Skeletal muscle satellite cell (primary cell): ENCODE measurements around the gene SLC9A3.

Experiments used
- H3K27me3 ChIP-seq: 2 replicates; pipeline ENCODE4 v1.7.0; 2013; ENCODE audit warnings: low read length; ENCODE audit not compliant: control insufficient read depth, insufficient read depth
- H3K36me3 ChIP-seq: 2 replicates; pipeline ENCODE4 v1.7.0; 2013; ENCODE audit warnings: mild to moderate bottlenecking, control low read depth, low read length; ENCODE audit not compliant: insufficient read depth
- H3K4me1 ChIP-seq: 2 replicates; pipeline ENCODE4 v1.7.0; 2013; ENCODE audit warnings: low read length; ENCODE audit not compliant: control insufficient read depth, insufficient read depth
- H3K4me2 ChIP-seq: 2 replicates; pipeline ENCODE4 v1.7.0; 2013; ENCODE audit warnings: mild to moderate bottlenecking, low read length
- H3K4me3 ChIP-seq: 2 replicates; pipeline ENCODE4 v1.7.0; 2013; ENCODE audit warnings: low read length
- H3K9ac ChIP-seq: 2 replicates; pipeline ENCODE4 v1.7.0; 2013; ENCODE audit warnings: mild to moderate bottlenecking, low read depth, low read length, moderate library complexity
- H3K9me3 ChIP-seq: replicated peaks from 2 replicates; pipeline ENCODE4 v1.7.0; 2013; ENCODE audit warnings: mild to moderate bottlenecking, control low read depth, low read length

The SLC9A3 gene

DNA sequence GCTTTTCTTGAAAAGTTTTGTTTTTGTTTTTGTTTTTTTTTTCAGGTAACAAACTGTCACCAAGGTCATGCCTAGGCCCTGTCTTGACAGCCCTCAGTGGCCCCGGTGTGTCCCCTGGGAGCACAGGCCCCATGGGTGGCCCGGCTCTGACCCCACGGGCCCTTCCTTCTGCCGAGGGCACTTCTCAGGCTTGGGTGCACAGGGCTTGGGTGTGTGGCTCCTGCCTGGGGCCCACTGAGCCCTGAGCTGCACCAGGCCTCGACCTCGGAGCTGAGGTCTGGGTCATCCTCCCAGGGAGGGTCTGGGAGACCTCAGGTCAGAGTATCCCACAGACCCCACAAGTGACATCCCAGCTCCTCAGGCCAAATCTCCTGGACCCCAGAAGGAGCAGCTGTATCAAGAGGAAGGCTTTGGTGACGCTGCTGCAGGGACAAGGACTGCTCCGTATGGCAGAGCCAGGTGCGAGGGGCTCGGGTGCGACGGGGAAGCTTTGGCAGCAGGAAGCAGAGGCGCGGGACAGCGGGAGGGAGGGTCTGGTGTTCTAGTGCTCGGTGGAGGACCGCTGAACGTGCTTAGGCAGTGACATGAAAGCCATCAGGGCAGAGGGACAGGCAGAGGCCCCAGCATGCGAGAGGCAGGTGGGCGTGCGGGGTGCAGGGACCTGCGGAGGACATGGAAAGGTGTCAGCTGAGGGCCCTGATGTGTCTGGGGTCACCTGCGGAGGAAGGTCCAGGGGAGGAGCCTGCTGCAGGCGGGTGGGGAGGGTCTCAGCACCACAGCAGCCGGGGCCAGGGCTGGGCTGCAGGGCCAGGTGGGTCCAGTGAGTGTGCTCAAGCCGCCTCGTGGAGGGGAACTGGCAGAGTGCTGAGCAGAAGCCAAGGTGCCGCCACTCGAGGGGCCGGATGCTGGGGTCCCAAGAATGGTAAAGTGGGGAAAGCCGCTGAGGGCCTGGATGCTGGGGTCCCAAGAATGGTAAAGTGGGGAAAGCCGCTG lies 18.4 kb upstream of the SLC9A3 start:
- H3K4me1 ChIP-seq: no peaks in the 10 kb centered on the region
- no peak overlapping the region for H3K4me2 ChIP-seq
- no peak overlapping the region for H3K4me3 ChIP-seq
- H3K9me3 ChIP-seq: no peaks in the 10 kb centered on the region
- no peaks in the 10 kb centered on the region for H3K36me3 ChIP-seq
- H3K27me3 ChIP-seq: peaks cover 37% of the 10 kb centered on the region
- no peak overlapping the region for H3K9ac ChIP-seq

- H3K27me3 ChIP-seq: peaks cover 43% of the 10 kb centered on the region
- no peak overlapping the region for H3K4me2 ChIP-seq
- no peak overlapping the region for H3K9ac ChIP-seq
- H3K36me3 ChIP-seq: no peaks in the 10 kb centered on the region
- no peaks in the 10 kb centered on the region for H3K4me1 ChIP-seq
- H3K4me3 ChIP-seq: no peak overlapping the region
- H3K9me3 ChIP-seq: no peaks in the 10 kb centered on the region
Measured at GRCh38 chr5:541539-542318, 17.5 kb upstream of the SLC9A3 start.

- Histone ChIP-seq H3K4me1 (no peaks in the 10 kb centered on the region), H3K36me3 (no peaks in the 10 kb centered on the region), H3K9ac (no peak overlapping the region), H3K27me3 (peaks cover 45% of the 10 kb centered on the region), H3K9me3 (no peaks in the 10 kb centered on the region), H3K4me3 (no peak overlapping the region), H3K4me2 (no peak overlapping the region)
Measured at GRCh38 chr5:540906-541538, 16.8 kb upstream of the SLC9A3 start.

GRCh38 chr5:540071-540905 lies 16.0 kb upstream of the SLC9A3 start:
- Histone ChIP-seq H3K4me1 (no peaks in the 10 kb centered on the region), H3K9me3 (no peaks in the 10 kb centered on the region), H3K9ac (no peak overlapping the region), H3K27me3 (peaks cover 49% of the 10 kb centered on the region), H3K36me3 (no peaks in the 10 kb centered on the region), H3K4me2 (no peak overlapping the region), H3K4me3 (no peak overlapping the region)

- Histone ChIP-seq H3K9ac (no peak overlapping the region), H3K4me3 (no peak overlapping the region), H3K4me1 (no peaks in the 10 kb centered on the region), H3K4me2 (no peak overlapping the region), H3K27me3 (peaks cover 52% of the 10 kb centered on the region), H3K36me3 (no peaks in the 10 kb centered on the region), H3K9me3 (no peaks in the 10 kb centered on the region)
Measured at GRCh38 chr5:539469-540070, 15.3 kb upstream of the SLC9A3 start.

DNA sequence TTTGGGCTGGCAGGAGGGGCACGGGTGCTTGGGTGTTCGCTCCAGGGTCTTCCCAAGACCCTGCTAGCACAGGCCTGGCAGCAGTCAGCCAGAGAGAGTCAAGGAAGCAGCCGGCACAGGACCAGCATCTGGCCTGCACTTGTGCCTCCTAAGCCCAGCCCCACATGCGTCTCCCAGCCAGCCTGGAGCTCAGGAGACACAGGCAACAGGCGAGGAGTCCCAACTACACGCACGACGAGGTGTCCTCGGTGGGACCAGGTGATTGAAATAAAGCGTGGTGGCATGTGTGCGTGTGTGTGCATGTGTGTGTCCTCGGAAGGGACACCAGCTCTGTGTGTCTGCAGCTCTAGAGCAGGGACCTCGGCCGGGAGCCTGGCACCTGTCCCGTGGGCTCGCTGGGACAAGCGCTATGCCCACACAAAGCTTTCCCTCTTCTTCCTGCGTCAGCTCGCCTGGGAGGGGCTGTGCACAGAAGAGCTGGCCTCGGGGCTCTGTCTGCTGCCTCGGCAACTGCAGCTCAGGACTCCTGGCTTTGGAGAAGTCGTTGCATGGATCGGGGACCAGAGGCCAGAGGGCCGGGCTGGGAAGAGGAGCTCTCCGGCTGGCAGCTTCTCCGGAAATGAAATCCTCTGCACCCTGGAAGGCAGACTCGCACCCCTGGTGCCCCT lies 14.7 kb upstream of the SLC9A3 start:
- Histone ChIP-seq H3K9ac (no peak overlapping the region), H3K4me1 (no peaks in the 10 kb centered on the region), H3K9me3 (no peaks in the 10 kb centered on the region), H3K36me3 (no peaks in the 10 kb centered on the region), H3K4me3 (no peak overlapping the region), H3K4me2 (no peak overlapping the region), H3K27me3 (peaks cover 57% of the 10 kb centered on the region)

DNA sequence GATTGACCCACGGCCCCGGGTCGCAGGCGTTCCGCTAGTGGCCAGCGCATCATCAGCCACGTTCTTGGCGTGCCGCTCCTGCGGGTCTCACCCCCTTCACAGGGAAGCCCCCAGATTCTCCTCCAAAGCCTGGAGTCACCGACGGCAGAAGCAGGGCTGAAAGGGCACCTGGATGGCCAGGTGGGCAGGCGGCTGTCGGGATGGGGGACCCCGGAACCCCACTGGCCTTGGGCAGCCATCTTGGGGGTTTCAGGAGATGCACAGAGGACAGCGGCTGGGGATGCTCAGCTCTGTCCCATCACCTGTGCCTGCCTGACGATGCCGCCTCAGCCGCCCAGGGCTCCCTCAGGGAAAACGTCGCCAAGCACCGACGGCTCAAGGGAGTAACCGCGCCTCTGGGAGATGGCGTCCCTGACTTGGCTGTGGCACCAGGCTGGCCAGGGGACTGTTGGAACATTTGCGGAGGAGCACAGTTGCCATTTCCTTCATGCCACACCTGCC lies 14.1 kb upstream of the SLC9A3 start:
- Histone ChIP-seq H3K9ac (no peak overlapping the region), H3K36me3 (no peaks in the 10 kb centered on the region), H3K9me3 (no peaks in the 10 kb centered on the region), H3K4me2 (no peak overlapping the region), H3K4me1 (no peaks in the 10 kb centered on the region), H3K4me3 (no peak overlapping the region), H3K27me3 (peaks cover 62% of the 10 kb centered on the region)

GRCh38 chr5:537621-538071 lies 13.4 kb upstream of the SLC9A3 start:
- Histone ChIP-seq H3K9me3 (no peaks in the 10 kb centered on the region), H3K27me3 (peaks cover 68% of the 10 kb centered on the region), H3K4me2 (no peak overlapping the region), H3K4me1 (no peaks in the 10 kb centered on the region), H3K36me3 (no peaks in the 10 kb centered on the region), H3K9ac (no peak overlapping the region), H3K4me3 (no peak overlapping the region)

DNA sequence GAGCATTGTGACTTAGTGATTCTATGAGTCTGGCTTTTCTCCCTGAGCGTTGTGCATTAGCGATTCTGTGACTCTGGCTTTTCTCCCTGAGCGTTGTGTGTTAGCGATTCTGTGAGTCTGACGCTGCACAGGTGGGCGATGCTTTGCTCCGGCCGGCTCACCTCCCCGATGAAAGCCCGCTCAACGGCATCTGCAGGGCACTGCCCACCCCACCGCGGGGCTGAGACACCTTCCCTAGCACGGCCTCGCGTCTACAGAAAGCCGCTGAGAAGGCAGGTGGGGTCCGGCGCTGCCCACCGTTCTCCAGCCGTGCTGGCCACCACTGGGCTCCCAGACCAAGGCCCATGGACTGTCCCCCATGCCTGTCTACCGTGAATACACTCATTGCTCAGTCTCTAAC lies 12.8 kb upstream of the SLC9A3 start:
- Histone ChIP-seq H3K27me3 (peaks cover 71% of the 10 kb centered on the region), H3K4me1 (no peaks in the 10 kb centered on the region), H3K36me3 (no peaks in the 10 kb centered on the region), H3K9ac (no peak overlapping the region), H3K4me2 (no peak overlapping the region), H3K9me3 (no peaks in the 10 kb centered on the region), H3K4me3 (no peak overlapping the region)
